ENCODE data around the gene CARD9.

DNA sequence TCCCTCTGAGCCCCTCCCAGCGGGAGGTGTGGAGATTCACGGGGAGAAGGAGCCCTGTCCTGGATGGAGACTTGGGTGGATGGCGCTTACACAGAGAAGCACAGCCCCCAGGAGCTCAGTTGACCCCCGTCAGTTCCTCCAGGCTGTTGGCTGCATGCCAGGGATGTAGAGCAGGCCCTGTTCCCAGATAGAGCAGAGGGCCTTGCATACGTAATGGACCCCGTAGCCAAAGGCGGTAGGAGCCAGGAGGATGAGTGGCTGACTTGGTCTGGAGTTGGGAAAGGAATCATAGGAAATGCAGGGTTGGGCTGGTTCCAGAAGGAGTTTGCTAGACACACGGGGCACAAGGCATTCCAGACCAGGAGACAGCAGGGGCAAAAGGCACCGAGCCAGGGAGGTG lies 39.5 kb upstream of the CARD9 start:
- TF ChIP-seq CTCF (IDR thresholded peaks at IDR 0.05), result no peak
- TF ChIP-seq POLR2A (IDR thresholded peaks at IDR 0.05), result no peak

All from esophagus squamous epithelium (tissue), 4 donors.